ENCODE data around the gene PWWP2B.

PWWP2B gene

DNA sequence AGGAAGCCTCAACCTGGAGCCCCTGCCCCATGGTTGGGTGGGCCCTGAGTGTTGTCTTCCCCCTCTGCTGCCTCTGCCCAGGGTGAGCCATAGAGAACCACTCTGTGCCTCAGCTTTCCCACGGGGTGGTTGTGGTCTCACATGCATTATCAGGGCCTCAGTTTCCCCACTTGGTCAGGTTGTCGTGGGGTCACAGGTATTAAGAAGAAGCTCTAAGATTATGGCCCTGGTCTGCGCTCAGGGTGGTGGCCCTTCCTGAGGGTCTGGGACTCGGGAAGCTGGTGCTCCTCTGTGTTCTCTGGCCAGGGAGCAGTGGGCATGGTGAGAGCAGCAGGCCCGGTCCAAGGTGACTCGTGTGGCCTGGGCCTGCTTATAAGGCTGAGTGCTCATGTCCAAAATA is 47.2 kb upstream of the PWWP2B start:
- no peaks in the 10 kb centered on the region for H3K9me3 ChIP-seq (ENCODE audit: low read length)
- no peak for TF ChIP-seq EZH2 (IDR thresholded peaks at IDR 0.05; ENCODE audit: borderline replicate concordance, low read length)
- TF ChIP-seq, protein P1, sequence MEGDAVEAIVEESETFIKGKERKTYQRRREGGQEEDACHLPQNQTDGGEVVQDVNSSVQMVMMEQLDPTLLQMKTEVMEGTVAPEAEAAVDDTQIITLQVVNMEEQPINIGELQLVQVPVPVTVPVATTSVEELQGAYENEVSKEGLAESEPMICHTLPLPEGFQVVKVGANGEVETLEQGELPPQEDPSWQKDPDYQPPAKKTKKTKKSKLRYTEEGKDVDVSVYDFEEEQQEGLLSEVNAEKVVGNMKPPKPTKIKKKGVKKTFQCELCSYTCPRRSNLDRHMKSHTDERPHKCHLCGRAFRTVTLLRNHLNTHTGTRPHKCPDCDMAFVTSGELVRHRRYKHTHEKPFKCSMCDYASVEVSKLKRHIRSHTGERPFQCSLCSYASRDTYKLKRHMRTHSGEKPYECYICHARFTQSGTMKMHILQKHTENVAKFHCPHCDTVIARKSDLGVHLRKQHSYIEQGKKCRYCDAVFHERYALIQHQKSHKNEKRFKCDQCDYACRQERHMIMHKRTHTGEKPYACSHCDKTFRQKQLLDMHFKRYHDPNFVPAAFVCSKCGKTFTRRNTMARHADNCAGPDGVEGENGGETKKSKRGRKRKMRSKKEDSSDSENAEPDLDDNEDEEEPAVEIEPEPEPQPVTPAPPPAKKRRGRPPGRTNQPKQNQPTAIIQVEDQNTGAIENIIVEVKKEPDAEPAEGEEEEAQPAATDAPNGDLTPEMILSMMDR (IDR thresholded peaks at IDR 0.05; ENCODE audit: low read length), result no peak
- no peak overlapping the region for H3K4me3 ChIP-seq (ENCODE audit: low read depth, low read length, poor library complexity, severe bottlenecking)
- no peak overlapping the region for H3K27ac ChIP-seq (ENCODE audit: low read depth, low read length, poor library complexity, severe bottlenecking)
- H4K20me1 ChIP-seq (ENCODE audit: insufficient read depth, low read length), result no peaks in the 10 kb centered on the region
- no peaks in the 10 kb centered on the region for H3K79me2 ChIP-seq (ENCODE audit: insufficient read depth, low read length)
- 0 out of 2 replicates have a peak, but pooled peaks cover 3% of the 10 kb centered on the region for H3K36me3 ChIP-seq (ENCODE audit: insufficient read depth, low read length)
- no peak overlapping the region for H3K4me2 ChIP-seq (ENCODE audit: low read length)
- H3K9ac ChIP-seq (ENCODE audit: low read length), result no peak overlapping the region
- H3K27me3 ChIP-seq (ENCODE audit: insufficient read depth, low read length), result no peaks in the 10 kb centered on the region
- no peaks in the 10 kb centered on the region for H3K9me2 ChIP-seq (ENCODE audit: low read depth, low read length)
- no peaks in the 10 kb centered on the region for H3K4me1 ChIP-seq (ENCODE audit: insufficient read depth, low read length, severe bottlenecking)
- H2AFZ ChIP-seq (ENCODE audit: low read length), result no peak overlapping the region
- H3F3A ChIP-seq (ENCODE audit: insufficient read depth, low read length), result no peaks in the 10 kb centered on the region

DNA sequence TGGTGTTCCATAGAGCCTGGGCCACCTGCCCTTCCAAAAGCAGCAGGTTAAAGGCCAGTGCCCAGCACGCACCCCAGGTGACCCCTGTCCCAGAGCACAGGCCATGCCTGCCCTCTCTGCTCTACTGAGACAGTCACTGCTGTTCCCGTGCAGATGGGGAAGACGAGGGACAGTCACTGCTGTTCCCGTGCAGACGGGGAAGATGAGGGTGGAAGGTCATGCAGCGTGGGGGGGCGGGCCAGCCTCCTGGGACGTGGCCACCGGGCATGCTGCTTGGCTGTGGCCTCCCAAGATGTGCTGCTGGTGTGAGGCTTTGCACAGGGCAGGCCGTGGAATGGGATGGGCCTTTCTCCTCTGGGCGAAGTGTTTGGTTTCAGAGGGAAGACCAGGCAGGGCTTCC is 46.6 kb upstream of the PWWP2B start:
- no peak for TF ChIP-seq EZH2 (IDR thresholded peaks at IDR 0.05; ENCODE audit: borderline replicate concordance, low read length)
- Histone ChIP-seq H4K20me1 (ENCODE audit: insufficient read depth, low read length) (no peaks in the 10 kb centered on the region), H3K9ac (ENCODE audit: low read length) (no peak overlapping the region), H3K4me1 (ENCODE audit: insufficient read depth, low read length, severe bottlenecking) (no peaks in the 10 kb centered on the region), H3K4me2 (ENCODE audit: low read length) (no peak overlapping the region), H3F3A (ENCODE audit: insufficient read depth, low read length) (no peaks in the 10 kb centered on the region), H3K9me2 (ENCODE audit: low read depth, low read length) (no peaks in the 10 kb centered on the region), H2AFZ (ENCODE audit: low read length) (no peak overlapping the region), H3K36me3 (ENCODE audit: insufficient read depth, low read length) (no peaks in the 10 kb centered on the region), H3K27ac (ENCODE audit: low read depth, low read length, poor library complexity, severe bottlenecking) (no peak overlapping the region), H3K27me3 (ENCODE audit: insufficient read depth, low read length) (no peaks in the 10 kb centered on the region), H3K79me2 (ENCODE audit: insufficient read depth, low read length) (no peaks in the 10 kb centered on the region), H3K4me3 (ENCODE audit: low read depth, low read length, poor library complexity, severe bottlenecking) (no peak overlapping the region), H3K9me3 (ENCODE audit: low read length) (no peaks in the 10 kb centered on the region)

DNA sequence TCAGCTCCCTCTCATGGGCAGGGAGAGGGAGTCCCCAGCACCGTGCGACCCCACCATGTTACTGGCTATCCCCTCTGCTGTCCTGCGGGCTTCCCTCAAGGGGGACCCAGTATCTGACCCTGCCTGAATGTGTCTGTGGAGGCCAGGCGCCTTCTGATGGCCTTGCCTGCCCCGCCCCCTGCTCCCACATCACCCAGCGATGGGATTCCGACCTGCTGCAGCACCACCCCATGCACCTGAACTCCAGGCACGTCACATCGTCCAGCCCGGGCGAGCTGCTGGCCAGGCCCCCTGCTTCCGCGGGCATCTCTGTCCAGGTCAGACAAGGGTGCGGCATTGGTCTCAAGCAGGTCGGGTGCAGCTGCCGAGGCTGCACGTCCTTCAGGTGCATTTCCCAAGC is 46.1 kb upstream of the PWWP2B start:
- no peaks in the 10 kb centered on the region for H3K4me1 ChIP-seq (ENCODE audit: insufficient read depth, low read length, severe bottlenecking)
- no peaks in the 10 kb centered on the region for H3K9me2 ChIP-seq (ENCODE audit: low read depth, low read length)
- no peak overlapping the region for H3K9ac ChIP-seq (ENCODE audit: low read length)
- no peaks in the 10 kb centered on the region for H3K36me3 ChIP-seq (ENCODE audit: insufficient read depth, low read length)
- H3K27ac ChIP-seq (ENCODE audit: low read depth, low read length, poor library complexity, severe bottlenecking), result no peak overlapping the region
- no peak overlapping the region for H3K4me2 ChIP-seq (ENCODE audit: low read length)
- no peaks in the 10 kb centered on the region for H3F3A ChIP-seq (ENCODE audit: insufficient read depth, low read length)
- H3K27me3 ChIP-seq (ENCODE audit: insufficient read depth, low read length), result no peaks in the 10 kb centered on the region
- H3K9me3 ChIP-seq (ENCODE audit: low read length), result no peaks in the 10 kb centered on the region
- H3K4me3 ChIP-seq (ENCODE audit: low read depth, low read length, poor library complexity, severe bottlenecking), result no peak overlapping the region
- TF ChIP-seq, protein P1 (IDR thresholded peaks at IDR 0.05; ENCODE audit: low read length), result no peak
- no peak for TF ChIP-seq EZH2 (IDR thresholded peaks at IDR 0.05; ENCODE audit: borderline replicate concordance, low read length)
- no peaks in the 10 kb centered on the region for H3K79me2 ChIP-seq (ENCODE audit: insufficient read depth, low read length)
- no peak overlapping the region for H2AFZ ChIP-seq (ENCODE audit: low read length)
- no peaks in the 10 kb centered on the region for H4K20me1 ChIP-seq (ENCODE audit: insufficient read depth, low read length)

DNA sequence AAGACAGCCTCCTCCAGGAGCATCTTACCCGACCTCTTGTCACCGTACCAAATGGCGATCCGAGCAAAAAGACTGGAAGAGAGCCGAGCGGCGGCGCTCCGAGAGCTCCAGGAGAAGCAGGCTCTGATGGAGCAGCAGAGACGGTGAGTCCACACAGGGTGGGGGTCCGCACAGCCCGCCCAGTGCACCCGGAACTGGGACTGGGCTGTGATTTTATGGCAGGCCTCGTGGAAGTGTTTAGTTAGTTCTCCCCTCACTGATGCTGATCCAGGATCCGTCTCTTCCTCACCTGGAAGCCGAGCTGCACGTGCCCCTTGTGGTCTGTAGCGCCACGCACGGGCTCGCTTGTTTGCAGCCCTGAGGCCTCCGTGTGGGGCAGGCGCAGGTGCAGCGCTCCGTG is 45.4 kb upstream of the PWWP2B start:
- Histone ChIP-seq H3F3A (ENCODE audit: insufficient read depth, low read length) (no peaks in the 10 kb centered on the region), H3K4me3 (ENCODE audit: low read depth, low read length, poor library complexity, severe bottlenecking) (no peak overlapping the region), H3K4me1 (ENCODE audit: insufficient read depth, low read length, severe bottlenecking) (no peaks in the 10 kb centered on the region), H4K20me1 (ENCODE audit: insufficient read depth, low read length) (no peaks in the 10 kb centered on the region), H2AFZ (ENCODE audit: low read length) (no peak overlapping the region), H3K79me2 (ENCODE audit: insufficient read depth, low read length) (no peaks in the 10 kb centered on the region), H3K9me3 (ENCODE audit: low read length) (no peaks in the 10 kb centered on the region), H3K9ac (ENCODE audit: low read length) (no peak overlapping the region), H3K27ac (ENCODE audit: low read depth, low read length, poor library complexity, severe bottlenecking) (no peak overlapping the region), H3K27me3 (ENCODE audit: insufficient read depth, low read length) (no peaks in the 10 kb centered on the region), H3K4me2 (ENCODE audit: low read length) (no peak overlapping the region), H3K36me3 (ENCODE audit: insufficient read depth, low read length) (no peaks in the 10 kb centered on the region), H3K9me2 (ENCODE audit: low read depth, low read length) (no peaks in the 10 kb centered on the region)
- no peak for TF ChIP-seq EZH2 (IDR thresholded peaks at IDR 0.05; ENCODE audit: borderline replicate concordance, low read length)
- TF ChIP-seq, protein P1 (IDR thresholded peaks at IDR 0.05; ENCODE audit: low read length), result no peak

Measured in OCI-LY1 (cell line).